CD4-positive, alpha-beta T cell (primary cell): ENCODE data around the gene GRIA1. TPM values are rescaled to one million over a fixed set of nuclear protein-coding genes. Genes with fewer than 3 reads are reported as not detected.

Source experiments
- ATAC-seq: fragments of 200-7000 bp; cut with Tn5 transposase; one replicate; pipeline ENCODE4 v1.10.0; 2022; ENCODE audit warnings: mild to moderate bottlenecking; ENCODE audit not compliant: poor library complexity
- CTCF ChIA-PET: fragments of 350-600 bp; sonication (Branson Sonifier 250); formaldehyde crosslinking; loops from one replicate; lab custom pipeline; 2021; ENCODE audit warnings: antibody characterized with exemption, inconsistent platforms; lab: Charles Lee
- POLR2A ChIA-PET: fragments of 350-600 bp; sonication (Branson Sonifier 250); formaldehyde crosslinking; loops from one replicate; lab custom pipeline; 2021; ENCODE audit warnings: antibody characterized with exemption, inconsistent platforms; lab: Charles Lee
- DNase-seq, 14 experiments: peaks; one replicate each; pipeline ENCODE4 v3.0.0-alpha.2; 2013 to 2020; ENCODE audit warnings: mixed read lengths in 2 of 14
- H3K27ac ChIP-seq, 2 donors: one replicate each; pipeline versions ENCODE4 v1.5.1 to v1.7.0; 2013; ENCODE audit warnings: low read length in 2 of 2, low read depth in 1 of 2, mild to moderate bottlenecking in 1 of 2
- H3K27me3 ChIP-seq, 2 experiments: 1 replicate in 1 of 2; 2 replicates in 1 of 2; pipeline versions ENCODE4 v1.6.1 to v1.7.0; 2013; ENCODE audit warnings: low read length in 2 of 2, control low read depth in 1 of 2, mild to moderate bottlenecking in 1 of 2, moderate library complexity in 1 of 2; ENCODE audit not compliant: insufficient read depth in 2 of 2, control insufficient read depth in 1 of 2
- H3K36me3 ChIP-seq: one replicate; pipeline ENCODE4 v1.6.1; 2013; ENCODE audit warnings: low read length, control low read depth; ENCODE audit not compliant: insufficient read depth
- H3K4me1 ChIP-seq: one replicate; pipeline ENCODE4 v1.6.1; 2013; ENCODE audit warnings: low read length, control low read depth; ENCODE audit not compliant: insufficient read depth
- H3K4me3 ChIP-seq: one replicate; pipeline ENCODE4 v1.5.1; 2013; ENCODE audit warnings: mild to moderate bottlenecking, low read length, moderate library complexity
- H3K9me3 ChIP-seq, 2 experiments: 1 replicate in 1 of 2; 2 replicates in 1 of 2; pipeline versions ENCODE4 v1.6.1 to v1.7.0; 2013; ENCODE audit warnings: low read length in 2 of 2, mild to moderate bottlenecking in 2 of 2, control low read depth in 1 of 2, moderate library complexity in 1 of 2; ENCODE audit not compliant: control insufficient read depth in 1 of 2, insufficient read depth in 1 of 2
- H3K27ac Mint-ChIP-seq: one replicate; pipeline ENCODE4 v1.8.0; 2020; ENCODE audit warnings: mixed read lengths
- H3K27me3 Mint-ChIP-seq: one replicate; pipeline ENCODE4 v1.8.0; 2021; ENCODE audit warnings: mixed read lengths
- H3K36me3 Mint-ChIP-seq: one replicate; pipeline ENCODE4 v1.8.0; 2021; ENCODE audit warnings: low read depth, mixed read lengths
- H3K4me1 Mint-ChIP-seq: one replicate; pipeline ENCODE4 v1.8.0; 2021; ENCODE audit warnings: low read depth, mixed read lengths
- H3K4me3 Mint-ChIP-seq: one replicate; pipeline ENCODE4 v1.8.0; 2020; ENCODE audit warnings: mild to moderate bottlenecking, mixed read lengths
- H3K9me3 Mint-ChIP-seq: one replicate; pipeline ENCODE4 v1.8.0; 2020; ENCODE audit warnings: mixed read lengths
- intact Hi-C, 2 experiments: fragments of 100-400 bp; cut with DNase I in 1 of 2; cut with micrococcal nuclease in 1 of 2; formaldehyde crosslinking; loops; one replicate each; pipeline versions ENCODE4 v1.15.1 to v1.9.0; 2023 to 2025; cut with DNase I, micrococcal nuclease
- polyA plus RNA-seq, 2 donors: library from polyadenylated mRNA; unstranded; fragments of 120-200 nt; gene quantifications; one replicate each; pipeline ENCODE4 v1.2.1, GENCODE V29; 2013
- total RNA-seq, 174 experiments: library from RNA in 2 of 174; stranded (reverse) in 2 of 174; gene quantifications; one replicate each; pipeline ENCODE4 v1.2.3 and lab custom pipeline; 2021 to 2026
- TF ChIP-seq, protein P1 (sequence below): fragments of 200-600 bp; IDR thresholded peaks from one replicate; pipeline ENCODE4 v1.8.0; 2022; ENCODE audit warnings: antibody characterized with exemption, mild to moderate bottlenecking

GRIA1 gene
- total RNA-seq (not detected), total RNA-seq (lab: John Stamatoyannopoulos, UW) (0 to 0.24 (median 0) reads per million in 172 experiments)
- not detected for polyA plus RNA-seq (2013, experiment 1 of 2)
- polyA plus RNA-seq (2013, experiment 2 of 2): not detected

DNA sequence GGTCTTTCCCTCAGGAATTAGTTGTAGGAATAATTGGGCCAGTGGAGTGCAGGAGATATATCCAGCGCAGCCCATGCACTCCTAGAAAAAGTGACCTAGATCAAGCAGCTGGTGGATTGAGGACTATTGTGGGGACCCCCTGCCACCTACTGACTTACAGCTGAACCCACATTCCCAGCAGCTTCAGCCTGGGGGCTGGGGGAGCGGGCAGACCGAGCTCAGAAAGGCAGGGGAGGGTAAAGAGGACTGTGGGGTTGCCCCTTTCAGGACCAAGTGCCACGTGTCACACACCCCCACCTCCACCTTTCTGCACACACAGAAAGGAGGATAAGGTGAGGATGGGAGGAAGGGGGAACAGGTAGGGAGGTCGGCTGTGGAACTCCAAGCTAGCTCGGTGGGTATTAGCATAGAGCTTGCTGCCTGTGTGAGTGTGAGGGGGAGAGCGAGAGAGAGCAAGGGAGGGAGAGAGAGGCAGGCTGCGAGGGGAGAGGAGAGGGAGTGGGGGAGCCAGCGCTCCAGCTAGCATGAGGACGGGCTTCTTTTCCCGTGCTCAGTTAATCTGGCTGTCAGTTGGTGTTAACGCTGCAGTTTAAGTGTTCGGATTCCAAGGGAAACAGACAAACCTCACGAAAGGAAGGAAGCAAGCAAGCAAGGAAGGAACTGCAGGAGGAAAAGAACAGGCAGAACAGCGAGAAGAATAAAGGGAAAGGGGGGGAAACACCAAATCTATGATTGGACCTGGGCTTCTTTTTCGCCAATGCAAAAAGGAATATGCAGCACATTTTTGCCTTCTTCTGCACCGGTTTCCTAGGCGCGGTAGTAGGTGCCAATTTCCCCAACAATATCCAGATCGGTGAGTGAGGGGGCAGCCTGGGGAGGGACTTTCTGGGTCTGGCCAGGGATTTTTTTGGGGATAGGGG is at the start of gene GRIA1:
Gene GRIA1 (plus strand): TSS at position 553 of the 920 bp plus-strand sequence.
- ATAC-seq: no peak
- H3K9me3 Mint-ChIP-seq: no peaks in the 10 kb centered on the region
- peaks cover 8 to 24% of the 10 kb centered on the region in 2 experiments for H3K27me3 ChIP-seq
- peaks cover 0 to 5% of the 10 kb centered on the region in 2 experiments for H3K9me3 ChIP-seq
- H3K4me3 ChIP-seq: no peak within 1 kb of the TSS
- POLR2A ChIA-PET: no interaction called here
- H3K36me3 Mint-ChIP-seq: no peaks in the 10 kb centered on the region
- no peak within 1 kb of the TSS for H3K4me3 Mint-ChIP-seq
- no peaks in the 10 kb centered on the region for H3K4me1 ChIP-seq
- TF ChIP-seq, protein P1, sequence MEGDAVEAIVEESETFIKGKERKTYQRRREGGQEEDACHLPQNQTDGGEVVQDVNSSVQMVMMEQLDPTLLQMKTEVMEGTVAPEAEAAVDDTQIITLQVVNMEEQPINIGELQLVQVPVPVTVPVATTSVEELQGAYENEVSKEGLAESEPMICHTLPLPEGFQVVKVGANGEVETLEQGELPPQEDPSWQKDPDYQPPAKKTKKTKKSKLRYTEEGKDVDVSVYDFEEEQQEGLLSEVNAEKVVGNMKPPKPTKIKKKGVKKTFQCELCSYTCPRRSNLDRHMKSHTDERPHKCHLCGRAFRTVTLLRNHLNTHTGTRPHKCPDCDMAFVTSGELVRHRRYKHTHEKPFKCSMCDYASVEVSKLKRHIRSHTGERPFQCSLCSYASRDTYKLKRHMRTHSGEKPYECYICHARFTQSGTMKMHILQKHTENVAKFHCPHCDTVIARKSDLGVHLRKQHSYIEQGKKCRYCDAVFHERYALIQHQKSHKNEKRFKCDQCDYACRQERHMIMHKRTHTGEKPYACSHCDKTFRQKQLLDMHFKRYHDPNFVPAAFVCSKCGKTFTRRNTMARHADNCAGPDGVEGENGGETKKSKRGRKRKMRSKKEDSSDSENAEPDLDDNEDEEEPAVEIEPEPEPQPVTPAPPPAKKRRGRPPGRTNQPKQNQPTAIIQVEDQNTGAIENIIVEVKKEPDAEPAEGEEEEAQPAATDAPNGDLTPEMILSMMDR: no peak
- no peak within 1 kb of the TSS for H3K27ac ChIP-seq
- no peak within 1 kb of the TSS for H3K27ac Mint-ChIP-seq
- no peaks in the 10 kb centered on the region for H3K36me3 ChIP-seq
- no peak for DNase-seq
- intact Hi-C loops: no loop called here
- peaks cover 43% of the 10 kb centered on the region for H3K27me3 Mint-ChIP-seq
- no peaks in the 10 kb centered on the region for H3K4me1 Mint-ChIP-seq
- CTCF ChIA-PET: no interaction called here

DNA sequence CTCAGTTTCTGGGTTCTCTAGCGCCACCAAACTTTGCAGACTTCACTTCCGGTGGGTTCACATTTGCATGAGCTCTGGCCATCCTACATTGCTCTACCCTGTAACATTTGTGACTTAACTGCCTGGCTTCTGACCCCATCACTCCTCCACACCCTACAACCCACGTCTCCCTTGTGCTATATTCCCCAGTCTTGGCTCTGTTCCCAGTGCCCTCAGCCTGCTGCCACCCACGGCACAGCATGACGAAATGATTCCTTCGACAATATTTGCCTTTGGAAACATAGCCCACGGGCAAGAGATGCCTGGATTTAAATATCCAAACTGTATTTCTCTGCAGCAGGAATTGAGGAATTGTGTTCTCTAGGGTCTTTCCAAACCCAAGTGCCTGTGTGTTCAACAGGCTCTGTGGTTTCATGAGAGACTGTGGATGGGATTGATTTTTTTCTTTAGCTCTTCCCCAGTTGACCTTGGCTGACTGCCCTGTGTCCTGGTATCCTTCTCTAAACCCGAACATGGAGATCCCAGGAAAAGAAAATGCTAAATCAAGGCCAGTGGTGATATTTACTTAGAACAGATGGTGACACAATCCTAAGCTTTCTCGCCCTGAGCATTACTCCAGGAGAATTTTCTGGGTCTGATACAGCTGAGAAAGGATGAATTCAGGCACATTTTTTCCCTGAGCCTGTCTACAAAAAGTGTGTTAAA is 44.4 kb upstream of the GRIA1 start:
- no peak for ATAC-seq
- H3K4me1 Mint-ChIP-seq: no peaks in the 10 kb centered on the region
- POLR2A ChIA-PET: no interaction called here

DNA sequence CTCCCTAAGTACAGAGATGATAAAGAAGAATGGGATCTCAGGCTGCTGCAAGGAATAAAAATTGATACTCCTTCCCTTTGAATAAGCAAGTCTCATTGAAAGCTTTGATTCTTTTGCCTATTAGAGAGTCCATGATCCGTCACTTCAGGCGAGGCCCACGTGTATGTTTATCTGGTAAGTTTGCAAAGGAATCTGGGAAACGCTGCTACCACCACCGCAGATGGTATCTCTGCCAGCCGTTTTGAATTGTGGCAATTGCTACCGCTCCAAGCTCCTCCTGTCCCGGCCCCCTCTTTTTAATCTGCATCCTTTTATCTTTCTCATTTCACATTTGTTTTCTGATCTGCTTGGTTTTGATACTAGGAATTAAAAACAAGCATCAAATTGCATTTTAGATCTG is 42.9 kb upstream of the GRIA1 start:
- TF ChIP-seq, protein P1: no peak
- H3K4me1 ChIP-seq: no peaks in the 10 kb centered on the region
- Mint-ChIP-seq H3K27me3 (no peaks in the 10 kb centered on the region), H3K4me3 (no peak overlapping the region), H3K4me1 (no peaks in the 10 kb centered on the region), H3K27ac (no peak overlapping the region), H3K36me3 (no peaks in the 10 kb centered on the region), H3K9me3 (no peaks in the 10 kb centered on the region)
- H3K36me3 ChIP-seq: no peaks in the 10 kb centered on the region
- intact Hi-C loops: no loop called here
- no peaks in the 10 kb centered on the region for H3K9me3 ChIP-seq
- ATAC-seq: no peak
- CTCF ChIA-PET: no interaction called here
- H3K27me3 ChIP-seq: no peaks in the 10 kb centered on the region
- POLR2A ChIA-PET: no interaction called here
- H3K27ac ChIP-seq: no peak overlapping the region
- H3K4me3 ChIP-seq: no peak overlapping the region
- no peak for DNase-seq

More for the DNA sequence above, 44.4 kb upstream of the GRIA1 start:
- Histone ChIP-seq H3K36me3 (no peaks in the 10 kb centered on the region), H3K4me1 (no peaks in the 10 kb centered on the region), H3K27me3 (no peaks in the 10 kb centered on the region), H3K4me3 (no peak overlapping the region), H3K9me3 (no peaks in the 10 kb centered on the region), H3K27ac (no peak overlapping the region)
- TF ChIP-seq, protein P1: no peak
- intact Hi-C loops: no loop called here
- no peaks in the 10 kb centered on the region for H3K27me3 Mint-ChIP-seq
- DNase-seq: no peak
- no peaks in the 10 kb centered on the region for H3K36me3 Mint-ChIP-seq
- no peak overlapping the region for H3K27ac Mint-ChIP-seq
- H3K4me3 Mint-ChIP-seq: no peak overlapping the region
- CTCF ChIA-PET: no interaction called here
- H3K9me3 Mint-ChIP-seq: no peaks in the 10 kb centered on the region
